Rectal smooth muscle tissue (tissue), 1 donor: Measurements from ENCODE around the gene CRIP1.

Experiments
- H3K27ac ChIP-seq: one replicate; pipeline ENCODE4 v1.7.0; 2013; ENCODE audit warnings: low read depth, low read length, inconsistent platforms
- H3K27me3 ChIP-seq: one replicate; pipeline ENCODE4 v1.7.0; 2013; ENCODE audit warnings: low read length; ENCODE audit not compliant: control insufficient read depth, insufficient read depth
- H3K36me3 ChIP-seq: one replicate; pipeline ENCODE4 v1.7.0; 2013; ENCODE audit warnings: low read length; ENCODE audit not compliant: control insufficient read depth, insufficient read depth
- H3K4me1 ChIP-seq: one replicate; pipeline ENCODE4 v1.7.0; 2013; ENCODE audit warnings: low read length; ENCODE audit not compliant: control insufficient read depth, insufficient read depth
- H3K4me3 ChIP-seq: one replicate; pipeline ENCODE4 v1.7.0; 2013; ENCODE audit warnings: low read length
- H3K9ac ChIP-seq: one replicate; pipeline ENCODE4 v1.7.0; 2013; ENCODE audit warnings: low read length

CRIP1 gene

DNA sequence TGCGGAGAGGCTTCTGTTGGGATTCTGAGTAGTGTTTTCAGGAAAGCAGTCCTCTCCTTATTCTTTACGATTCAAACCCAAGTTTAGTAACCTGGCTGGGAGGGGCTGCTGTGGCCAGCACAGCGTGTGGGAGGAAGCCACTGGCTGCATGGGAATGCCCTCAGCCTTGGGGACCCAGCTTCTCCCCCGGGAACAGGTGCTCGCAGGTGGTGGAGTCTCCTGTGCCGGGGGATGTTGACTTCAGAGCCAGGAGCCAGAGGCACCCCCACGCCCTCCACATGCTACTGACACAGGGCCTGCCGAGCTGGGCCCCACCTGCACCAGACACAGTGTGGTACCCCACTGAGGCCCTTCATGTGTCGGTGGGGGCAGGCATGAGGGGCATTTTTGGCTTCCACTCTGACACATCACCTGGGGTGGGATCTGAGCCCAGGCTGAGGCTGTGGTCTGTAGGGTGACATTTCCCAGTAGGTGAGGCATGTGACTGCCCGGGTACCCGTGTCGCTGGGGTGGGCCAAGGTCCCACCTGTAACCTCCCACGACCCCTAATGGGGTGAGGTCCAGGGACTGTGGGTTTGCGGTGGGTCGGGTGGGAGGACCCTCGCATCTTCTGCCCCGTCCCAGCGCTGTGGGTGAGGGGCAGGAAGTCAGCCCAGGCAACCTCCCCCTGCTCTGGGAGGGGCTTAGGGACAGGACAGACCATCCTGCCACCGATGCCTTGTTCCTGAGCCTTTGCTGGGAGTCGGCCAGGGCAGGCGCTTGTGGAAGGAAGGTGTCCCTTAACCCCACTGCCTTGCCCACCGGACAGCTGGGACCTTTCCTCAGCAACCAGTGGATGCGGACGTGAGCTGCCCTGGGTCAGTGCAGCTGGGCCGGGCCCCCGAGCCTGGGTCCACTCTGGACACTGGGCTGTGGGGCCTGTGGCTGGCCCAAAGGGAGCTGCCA lies 40.5 kb upstream of the CRIP1 start:
- H3K27me3 ChIP-seq, result no peaks in the 10 kb centered on the region
- H3K36me3 ChIP-seq, result peaks cover 12% of the 10 kb centered on the region
- H3K4me3 ChIP-seq, result no peak overlapping the region
- H3K9ac ChIP-seq, result no peak overlapping the region
- no peak overlapping the region for H3K27ac ChIP-seq
- H3K4me1 ChIP-seq, result no peaks in the 10 kb centered on the region

DNA sequence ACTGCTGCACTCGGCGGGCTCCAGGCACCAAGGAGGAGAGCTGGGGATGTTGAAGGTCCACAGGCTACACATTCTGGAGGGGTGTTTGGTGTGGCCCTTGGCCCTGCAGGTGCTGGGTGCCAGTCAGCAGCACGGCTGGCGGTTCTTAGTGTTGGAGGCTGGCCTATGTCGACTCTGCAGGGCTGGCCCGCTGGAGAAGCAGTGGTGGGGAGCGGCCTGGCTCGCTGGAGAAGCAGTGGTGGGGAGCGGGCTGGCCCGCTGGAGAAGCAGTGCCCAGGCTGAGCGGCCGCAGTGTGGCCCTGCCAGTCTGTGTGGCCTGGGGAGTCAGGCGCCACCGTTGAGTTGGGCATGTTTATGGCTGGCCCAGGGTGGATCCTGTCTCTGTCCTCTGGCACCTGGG lies 39.7 kb upstream of the CRIP1 start:
- Histone ChIP-seq H3K4me3 (no peak overlapping the region), H3K27ac (no peak overlapping the region), H3K4me1 (no peaks in the 10 kb centered on the region), H3K27me3 (no peaks in the 10 kb centered on the region), H3K9ac (no peak overlapping the region), H3K36me3 (peaks cover 12% of the 10 kb centered on the region)

DNA sequence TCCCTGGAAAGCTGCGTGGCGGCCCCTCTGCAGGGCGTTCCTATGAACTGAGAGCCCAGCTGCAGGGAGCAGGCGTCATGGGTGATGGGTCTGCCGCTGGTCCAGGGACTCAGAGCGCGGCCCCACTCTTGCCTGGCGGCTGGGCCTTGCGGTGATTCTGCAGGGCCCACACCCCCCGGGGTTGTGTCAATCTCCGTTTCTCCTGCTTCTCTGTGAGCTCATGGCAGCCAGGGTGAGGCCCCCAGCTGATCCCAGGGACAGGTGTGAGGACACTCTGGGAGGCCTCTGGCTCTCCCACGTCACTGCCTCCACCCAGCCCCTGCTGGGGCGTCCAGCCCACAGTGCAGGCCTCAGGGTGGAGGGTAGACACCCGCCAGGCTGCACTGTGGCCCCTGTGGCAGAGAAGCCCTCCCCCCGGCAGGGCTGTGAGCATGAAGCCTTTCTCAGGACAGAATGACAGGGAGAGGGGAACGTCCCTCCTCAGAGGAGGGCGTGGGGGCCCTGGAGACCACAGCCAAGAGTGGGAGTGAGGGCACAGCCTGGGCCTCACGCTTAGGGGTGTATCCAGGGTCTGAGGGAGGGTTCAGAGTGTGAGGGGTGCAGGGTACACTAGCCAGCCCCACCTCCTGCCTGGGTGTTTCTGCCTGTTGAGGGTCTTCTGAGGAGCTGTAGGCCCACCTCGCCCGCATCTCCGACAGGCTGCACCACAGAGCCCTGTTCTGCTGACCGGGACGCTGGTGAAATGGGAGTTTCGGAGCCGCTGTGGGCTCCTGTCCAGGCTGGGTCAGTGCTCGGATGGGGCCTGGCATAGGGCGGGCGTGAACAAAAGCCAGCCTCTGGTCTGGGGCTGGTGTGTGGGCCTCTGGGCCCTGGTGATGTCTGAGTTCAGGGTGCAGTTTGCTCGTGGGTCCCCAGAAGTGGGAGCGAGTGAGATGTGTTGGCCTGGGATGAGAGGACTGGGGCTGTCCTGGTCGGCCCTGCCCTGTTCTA lies 38.7 kb upstream of the CRIP1 start:
- Histone ChIP-seq H3K27me3 (no peaks in the 10 kb centered on the region), H3K27ac (peak overlapping the region; percentile 7), H3K4me1 (no peaks in the 10 kb centered on the region), H3K36me3 (peaks cover 16% of the 10 kb centered on the region), H3K4me3 (no peak overlapping the region), H3K9ac (no peak overlapping the region)

DNA sequence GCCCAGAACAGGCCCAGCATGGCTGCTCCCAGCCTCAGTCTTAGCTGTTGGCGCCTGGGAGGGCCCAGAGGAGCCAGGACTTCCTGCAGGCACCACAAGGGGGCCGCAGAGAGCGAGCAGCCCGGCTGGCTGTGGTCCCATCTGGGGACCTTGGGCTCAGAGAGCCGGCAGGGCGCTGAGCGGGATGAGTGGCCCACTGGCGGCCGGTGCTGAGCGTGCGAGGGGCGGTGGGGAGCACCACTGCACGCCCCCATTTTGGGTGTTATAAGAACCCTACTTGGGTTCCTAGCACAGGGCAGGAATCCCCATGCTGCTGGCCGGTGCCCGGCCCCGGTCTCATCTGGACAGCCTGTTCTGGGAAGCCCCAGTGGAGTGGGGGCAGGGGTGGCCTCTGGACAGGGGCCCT lies 38.0 kb upstream of the CRIP1 start:
- Histone ChIP-seq H3K4me1 (no peaks in the 10 kb centered on the region), H3K4me3 (no peak overlapping the region), H3K9ac (no peak overlapping the region), H3K27me3 (no peaks in the 10 kb centered on the region), H3K27ac (peak overlapping the region; percentile 7), H3K36me3 (peaks cover 17% of the 10 kb centered on the region)

DNA sequence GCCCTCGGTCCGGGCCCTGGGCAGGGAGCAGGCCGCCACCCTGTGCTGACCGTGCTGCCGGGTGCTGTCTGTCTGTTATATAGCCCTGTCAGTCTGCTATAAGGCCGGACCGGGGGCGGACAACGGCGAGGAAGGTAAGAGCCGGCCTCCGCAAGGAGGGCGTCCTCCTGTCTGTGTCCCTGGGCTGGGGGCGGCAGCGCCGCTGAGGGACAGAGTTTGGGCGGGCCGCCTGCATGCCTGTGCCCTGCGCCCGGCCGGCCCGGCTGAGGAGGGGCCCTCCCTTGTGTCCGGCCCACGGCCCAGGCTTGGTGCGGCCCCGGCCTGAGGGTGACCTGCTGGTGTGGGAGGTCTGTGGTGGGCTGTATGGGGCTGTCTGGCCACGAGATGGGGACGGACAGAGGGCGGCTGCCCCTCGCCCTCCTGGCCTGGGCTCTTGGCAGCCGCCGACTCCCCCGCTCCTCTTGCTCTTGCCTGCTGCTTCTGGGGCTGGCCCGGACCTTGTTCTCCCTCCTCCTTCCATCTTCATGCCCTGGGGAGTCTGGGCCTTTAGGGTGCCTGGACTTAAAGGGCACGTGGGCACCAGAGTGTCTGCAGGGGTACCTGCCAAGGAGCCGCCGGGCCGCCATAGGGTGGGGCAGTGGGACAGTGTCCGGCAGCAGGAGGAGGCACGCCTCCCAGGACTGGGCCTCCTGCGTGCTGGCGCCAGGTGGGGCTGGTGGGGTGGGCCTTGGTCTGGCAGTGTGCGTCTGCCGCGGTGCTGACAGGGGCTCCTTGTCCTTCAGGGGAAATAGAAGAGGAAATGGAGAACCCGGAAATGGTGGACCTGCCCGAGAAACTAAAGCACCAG lies 37.2 kb upstream of the CRIP1 start:
- Histone ChIP-seq H3K36me3 (peaks cover 17% of the 10 kb centered on the region), H3K27ac (no peak overlapping the region), H3K4me1 (no peaks in the 10 kb centered on the region), H3K4me3 (no peak overlapping the region), H3K9ac (no peak overlapping the region), H3K27me3 (no peaks in the 10 kb centered on the region)

DNA sequence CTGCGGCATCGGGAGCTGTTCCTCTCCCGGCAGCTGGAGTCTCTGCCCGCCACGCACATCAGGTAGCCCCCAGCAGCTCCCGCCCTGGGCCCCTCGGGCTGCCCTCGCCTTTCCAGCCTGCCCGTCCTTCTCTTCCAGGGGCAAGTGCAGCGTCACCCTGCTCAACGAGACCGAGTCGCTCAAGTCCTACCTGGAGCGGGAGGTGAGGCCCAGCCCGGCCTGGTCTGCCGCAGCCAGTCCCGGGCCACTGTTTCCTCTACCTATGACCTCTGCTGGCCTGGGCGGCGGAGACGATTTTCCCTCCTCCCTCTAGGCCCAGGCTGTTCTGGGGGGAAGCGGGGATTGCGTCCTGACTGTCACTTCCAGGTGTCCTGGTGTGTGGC lies 36.6 kb upstream of the CRIP1 start:
- H3K4me1 ChIP-seq, result no peaks in the 10 kb centered on the region
- no peak overlapping the region for H3K4me3 ChIP-seq
- H3K27me3 ChIP-seq, result no peaks in the 10 kb centered on the region
- H3K9ac ChIP-seq, result no peak overlapping the region
- H3K27ac ChIP-seq, result no peak overlapping the region
- H3K36me3 ChIP-seq, result peaks cover 17% of the 10 kb centered on the region

DNA sequence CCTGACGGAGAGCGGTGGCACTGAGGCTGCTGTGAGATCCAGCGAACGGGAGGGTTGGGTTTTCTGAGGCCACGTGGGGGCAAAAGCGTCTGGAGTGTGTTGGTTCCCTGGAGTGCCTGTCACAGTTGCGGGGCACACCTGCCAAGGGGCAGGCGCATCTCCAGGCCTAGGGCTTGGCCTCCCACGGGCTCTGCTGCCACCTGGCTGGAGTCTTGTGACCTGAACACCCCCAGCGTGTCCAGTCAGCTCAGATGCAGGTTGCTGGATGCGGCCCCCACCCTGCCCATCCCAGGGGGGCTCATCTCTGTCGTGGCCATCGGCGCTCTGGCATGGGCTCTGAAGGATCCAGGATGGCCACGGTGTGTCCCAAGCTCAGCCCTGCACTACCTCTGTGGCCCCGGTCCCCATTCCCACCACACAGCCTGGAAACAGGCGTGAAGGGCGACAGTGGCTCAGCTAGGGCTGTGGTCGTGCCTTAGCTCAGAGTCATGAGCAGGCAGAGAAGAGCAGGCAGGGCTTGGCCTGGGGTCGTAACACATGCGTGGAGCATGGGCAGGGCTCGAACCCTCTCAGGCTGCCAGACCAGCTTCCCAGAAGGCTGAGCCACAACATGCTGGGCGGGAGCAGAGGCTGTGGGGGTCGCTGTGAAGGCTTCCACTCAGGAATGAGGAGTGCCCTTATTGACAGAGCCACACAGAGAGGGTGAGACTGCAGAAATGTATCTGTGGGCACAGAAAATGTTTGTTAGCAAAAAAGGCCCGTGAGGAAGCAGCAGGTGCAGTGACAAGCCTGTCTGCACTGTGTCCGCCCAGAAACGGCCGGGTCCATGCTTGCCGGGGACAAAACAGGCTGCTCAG lies 35.6 kb upstream of the CRIP1 start:
- Histone ChIP-seq H3K4me3 (no peak overlapping the region), H3K9ac (no peak overlapping the region), H3K4me1 (no peaks in the 10 kb centered on the region), H3K36me3 (peaks cover 15% of the 10 kb centered on the region), H3K27ac (no peak overlapping the region), H3K27me3 (no peaks in the 10 kb centered on the region)

DNA sequence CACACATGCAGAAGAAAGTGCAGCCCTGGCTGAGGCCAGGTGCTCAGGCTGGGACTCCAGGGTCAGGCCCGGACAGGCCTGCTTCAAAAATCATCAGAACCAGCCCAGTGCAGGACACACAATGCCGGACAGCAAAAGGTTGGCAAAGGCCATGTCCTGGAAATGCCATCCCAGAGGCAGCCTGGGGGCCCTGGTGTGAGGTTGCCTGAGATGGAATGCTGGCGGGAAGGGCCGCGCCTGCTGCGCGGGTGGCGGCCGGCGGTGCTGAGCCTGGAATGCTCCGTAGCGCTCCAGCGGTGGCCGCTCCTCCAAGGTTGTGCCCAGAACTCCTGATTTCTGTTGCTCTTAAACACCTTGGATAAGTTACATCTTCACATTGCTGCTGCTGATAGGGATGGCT lies 33.7 kb upstream of the CRIP1 start:
- Histone ChIP-seq H3K36me3 (peaks cover 17% of the 10 kb centered on the region), H3K4me1 (no peaks in the 10 kb centered on the region), H3K4me3 (no peak overlapping the region), H3K9ac (no peak overlapping the region), H3K27ac (no peak overlapping the region), H3K27me3 (no peaks in the 10 kb centered on the region)

DNA sequence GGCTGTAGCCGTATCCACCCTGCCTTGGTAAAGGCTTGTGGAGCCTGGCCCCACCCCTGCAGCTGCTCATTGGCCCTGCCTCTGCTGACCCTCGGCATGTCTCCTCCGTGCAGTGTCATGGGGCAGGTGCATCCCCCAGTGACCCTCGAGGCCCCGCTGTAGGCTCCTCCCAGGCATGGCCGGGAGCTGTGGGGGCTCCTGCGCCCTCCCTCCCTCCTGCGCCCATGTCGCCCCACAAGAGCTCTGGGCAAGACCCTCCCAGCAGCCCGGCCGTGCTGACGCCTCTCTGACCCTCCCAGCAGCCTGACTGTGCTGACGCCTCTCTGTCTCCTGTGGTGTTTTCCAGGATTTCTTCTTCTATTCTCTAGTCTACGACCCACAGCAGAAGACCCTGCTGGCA lies 32.8 kb upstream of the CRIP1 start:
- no peak overlapping the region for H3K27ac ChIP-seq

DNA sequence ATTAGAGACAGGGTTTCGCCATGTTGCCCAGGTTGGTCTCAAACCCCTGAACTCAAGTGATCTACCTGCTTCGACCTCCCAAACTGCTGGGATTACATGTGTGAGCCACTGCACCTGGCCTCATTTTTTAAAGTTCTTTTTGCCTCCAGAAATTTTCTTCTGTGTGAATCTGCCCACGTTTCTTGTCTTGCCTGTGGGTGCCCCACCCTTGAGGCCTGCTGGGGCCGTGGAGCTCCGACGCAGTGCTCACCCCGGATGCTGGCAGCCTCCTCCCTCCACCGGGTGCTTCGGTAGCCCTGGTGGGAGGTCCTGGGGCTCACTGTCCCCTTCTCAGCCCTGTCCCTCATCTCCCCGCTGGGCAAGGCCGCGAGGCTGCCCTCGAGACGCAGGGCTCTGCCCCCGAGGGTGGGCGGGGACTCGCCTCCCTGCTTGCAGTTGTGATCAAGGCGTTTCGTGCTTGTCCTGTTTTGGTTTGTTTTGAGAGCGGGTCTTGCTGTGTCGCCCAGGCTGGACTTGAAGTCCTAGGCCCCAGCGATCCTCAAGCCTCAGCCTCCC lies 31.5 kb upstream of the CRIP1 start:
- Histone ChIP-seq H3K36me3 (peaks cover 17% of the 10 kb centered on the region), H3K27ac (no peak overlapping the region), H3K4me1 (no peaks in the 10 kb centered on the region), H3K27me3 (no peaks in the 10 kb centered on the region), H3K4me3 (no peak overlapping the region), H3K9ac (no peak overlapping the region)

More for the DNA sequence above, 32.8 kb upstream of the CRIP1 start:
- Histone ChIP-seq H3K9ac (no peak overlapping the region), H3K4me3 (no peak overlapping the region), H3K4me1 (no peaks in the 10 kb centered on the region), H3K36me3 (peaks cover 17% of the 10 kb centered on the region), H3K27me3 (no peaks in the 10 kb centered on the region)
